Occipital lobe (tissue), 2 donors: ENCODE measurements around the gene DCN. TPM values are rescaled to one million over a fixed set of nuclear protein-coding genes. Genes with fewer than 3 reads are reported as not detected.
"Not testable (repeated sequence)": the region's sequence is repeated elsewhere in the genome, so short reads cannot be mapped to it uniquely, and the experiment has no call there.

Source experiments
- DNase-seq: peaks from one replicate; lab custom pipeline; 2025; lab: John Stamatoyannopoulos, UW
- total RNA-seq: library from RNA; depleted of rRNA; stranded (reverse); fragments of >200 nt; gene quantifications from one replicate; pipeline ENCODE4 v1.2.3, GENCODE V29; 2014

DCN gene
- 46.3 TPM for total RNA-seq

GRCh38 chr12:91182636-91183455 is at the start of gene DCN:
Gene DCN, minus strand, starts transcription at chr12:91182817. Its CDS starts 4,265 bp downstream, at chr12:91178552.
- DNase-seq: no peak

GRCh38 chr12:91230841-91231240 is 48.2 kb upstream of the DCN start:
- no peak for DNase-seq

- DNase-seq: no peak
Observed at GRCh38 chr12:91226951-91227350, 44.3 kb upstream of the DCN start.

GRCh38 chr12:91225316-91225715 is 42.7 kb upstream of the DCN start:
- no peak for DNase-seq

- no peak for DNase-seq
Observed at GRCh38 chr12:91224401-91224800, 41.8 kb upstream of the DCN start.

- DNase-seq: no peak
Observed at GRCh38 chr12:91222746-91223145, 40.1 kb upstream of the DCN start.

GRCh38 chr12:91219919-91220318 is 37.3 kb upstream of the DCN start:
- DNase-seq: no peak

- DNase-seq: no peak
Observed at GRCh38 chr12:91219511-91219910, 36.9 kb upstream of the DCN start.

- no peak for DNase-seq
Observed at GRCh38 chr12:91216871-91217270, 34.3 kb upstream of the DCN start.

GRCh38 chr12:91215940-91216454 is 33.4 kb upstream of the DCN start:
- no peak for DNase-seq

GRCh38 chr12:91211866-91212265 is 29.2 kb upstream of the DCN start:
- no peak for DNase-seq

- DNase-seq: no peak
Observed at GRCh38 chr12:91210618-91211017, 28.0 kb upstream of the DCN start.

GRCh38 chr12:91210144-91210543 is 27.5 kb upstream of the DCN start:
- no peak for DNase-seq

GRCh38 chr12:91207301-91207700 is 24.7 kb upstream of the DCN start:
- not testable (repeated sequence) for DNase-seq

GRCh38 chr12:91205811-91206210 is 23.2 kb upstream of the DCN start:
- DNase-seq: no peak

GRCh38 chr12:91204421-91204820 is 21.8 kb upstream of the DCN start:
- no peak for DNase-seq

GRCh38 chr12:91203610-91204009 is 21.0 kb upstream of the DCN start:
- no peak for DNase-seq

- DNase-seq: no peak
Observed at GRCh38 chr12:91202390-91202789, 19.8 kb upstream of the DCN start.

- DNase-seq: no peak
Observed at GRCh38 chr12:91196436-91196835, 13.8 kb upstream of the DCN start.

- no peak for DNase-seq
Observed at GRCh38 chr12:91194500-91194899, 11.9 kb upstream of the DCN start.

- no peak for DNase-seq
Observed at GRCh38 chr12:91191513-91192111, 9.0 kb upstream of the DCN start.

GRCh38 chr12:91189516-91189915 is 6.9 kb upstream of the DCN start:
- DNase-seq: no peak

GRCh38 chr12:91188778-91189177 is 6.2 kb upstream of the DCN start:
- DNase-seq: no peak
